GM19463 (cell line): Measurements from ENCODE around the gene MYBPC2.
A peak's percentile ranks its signal among the peaks of the same experiment; 100 is the strongest.
"Not testable (repeated sequence)": the region's sequence is repeated elsewhere in the genome, so short reads cannot be mapped to it uniquely, and the experiment has no call there.

ENCODE experiments used
- ATAC-seq: cut with Tn5 transposase; IDR thresholded peaks from one replicate; pipeline ENCODE4 v1.9.1; 2021; ENCODE audit warnings: mild to moderate bottlenecking, moderate library complexity; ENCODE audit not compliant: unreplicated experiment

The MYBPC2 gene

DNA sequence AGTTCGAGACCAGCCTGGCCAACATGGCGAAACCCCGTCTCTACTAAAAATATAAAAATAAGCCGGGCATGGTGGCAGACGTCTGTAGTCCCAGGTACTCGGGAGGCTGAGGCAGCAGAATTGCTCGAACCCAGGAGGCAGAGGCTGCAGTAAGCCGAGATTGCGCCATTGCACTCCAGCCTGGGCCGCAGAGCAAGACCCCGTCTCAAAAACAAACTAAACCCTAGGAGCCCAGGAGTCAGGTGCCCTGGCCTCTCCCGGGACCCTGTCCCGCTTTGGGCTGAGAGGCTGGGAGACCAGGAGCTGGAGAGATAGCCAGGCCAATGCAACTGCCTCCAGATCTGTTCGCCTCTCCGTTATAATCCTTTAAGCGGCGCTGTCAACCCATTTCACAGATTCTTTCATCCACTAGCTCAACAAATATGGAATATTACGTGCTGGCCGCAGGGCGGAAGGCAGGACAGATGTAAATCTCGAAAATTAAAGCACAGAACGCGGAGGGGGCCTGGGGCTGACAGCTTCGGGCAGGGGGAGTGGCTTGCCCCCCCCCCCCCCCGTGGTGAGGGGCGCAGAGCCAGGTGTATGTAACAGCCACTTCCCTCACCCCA, 5.3 kb upstream of the MYBPC2 start:
- no peak for ATAC-seq

DNA sequence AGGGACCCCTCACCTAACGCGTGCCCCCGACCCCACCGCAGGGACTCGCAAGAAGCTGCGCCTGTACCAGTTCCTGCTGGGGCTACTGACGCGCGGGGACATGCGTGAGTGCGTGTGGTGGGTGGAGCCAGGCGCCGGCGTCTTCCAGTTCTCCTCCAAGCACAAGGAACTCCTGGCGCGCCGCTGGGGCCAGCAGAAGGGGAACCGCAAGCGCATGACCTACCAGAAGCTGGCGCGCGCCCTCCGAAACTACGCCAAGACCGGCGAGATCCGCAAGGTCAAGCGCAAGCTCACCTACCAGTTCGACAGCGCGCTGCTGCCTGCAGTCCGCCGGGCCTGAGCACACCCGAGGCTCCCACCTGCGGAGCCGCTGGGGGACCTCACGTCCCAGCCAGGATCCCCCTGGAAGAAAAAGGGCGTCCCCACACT, 4.7 kb upstream of the MYBPC2 start:
- ATAC-seq: no peak

DNA sequence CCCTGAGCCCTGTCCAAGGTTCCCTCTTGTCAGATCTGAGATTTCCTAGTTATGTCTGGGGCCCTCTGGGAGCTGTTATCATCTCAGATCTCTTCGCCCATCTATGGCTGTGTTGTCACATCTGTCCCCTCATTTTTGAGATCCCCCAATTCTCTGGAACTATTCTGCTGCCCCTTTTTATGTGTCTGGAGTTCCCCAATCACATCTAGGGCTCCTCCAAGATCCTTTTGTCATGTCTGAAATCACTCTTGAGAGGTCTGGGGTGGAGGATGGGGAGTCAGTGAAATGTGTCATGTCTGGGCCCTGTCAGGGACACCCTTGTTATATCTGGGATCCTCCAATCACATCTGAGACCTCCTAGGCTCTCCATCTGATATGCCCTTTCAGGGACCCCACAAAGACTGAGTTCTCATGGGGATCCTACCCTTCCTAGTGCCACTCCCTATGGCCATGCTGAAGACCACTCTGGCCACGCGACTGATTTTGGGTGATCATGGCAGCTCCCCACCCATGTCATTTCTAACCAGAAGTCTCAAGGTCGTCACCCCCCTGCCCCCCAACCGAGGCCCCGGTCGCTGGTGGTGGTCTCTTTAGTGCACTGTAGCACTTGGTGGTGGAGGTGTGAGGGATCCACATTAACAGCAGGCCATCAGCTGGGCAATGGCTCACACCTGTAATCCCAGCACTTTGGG, 3.8 kb upstream of the MYBPC2 start:
- ATAC-seq: no peak

DNA sequence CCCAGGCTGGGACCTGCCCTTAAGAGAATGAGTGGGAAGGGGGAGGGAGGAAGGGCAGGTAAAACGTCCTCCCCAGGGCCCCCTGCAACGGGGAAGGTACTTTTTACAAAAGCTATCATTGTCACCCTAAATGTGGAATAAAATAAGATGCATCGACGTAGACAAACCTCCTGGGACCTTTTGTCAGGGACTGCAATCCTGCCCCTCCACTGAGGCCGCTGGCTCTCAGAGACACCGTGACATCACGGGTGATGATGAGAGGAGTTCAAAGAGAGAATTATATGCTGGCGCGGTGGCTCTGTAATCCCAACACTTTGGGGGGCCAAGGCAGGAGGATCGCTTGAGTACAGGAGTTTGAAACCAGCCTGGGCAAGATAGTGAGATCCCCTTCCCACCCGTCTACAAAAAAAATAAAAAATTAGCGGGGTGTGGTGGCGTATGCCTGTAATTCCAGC, 1.8 kb upstream of the MYBPC2 start:
- no peak for ATAC-seq

DNA sequence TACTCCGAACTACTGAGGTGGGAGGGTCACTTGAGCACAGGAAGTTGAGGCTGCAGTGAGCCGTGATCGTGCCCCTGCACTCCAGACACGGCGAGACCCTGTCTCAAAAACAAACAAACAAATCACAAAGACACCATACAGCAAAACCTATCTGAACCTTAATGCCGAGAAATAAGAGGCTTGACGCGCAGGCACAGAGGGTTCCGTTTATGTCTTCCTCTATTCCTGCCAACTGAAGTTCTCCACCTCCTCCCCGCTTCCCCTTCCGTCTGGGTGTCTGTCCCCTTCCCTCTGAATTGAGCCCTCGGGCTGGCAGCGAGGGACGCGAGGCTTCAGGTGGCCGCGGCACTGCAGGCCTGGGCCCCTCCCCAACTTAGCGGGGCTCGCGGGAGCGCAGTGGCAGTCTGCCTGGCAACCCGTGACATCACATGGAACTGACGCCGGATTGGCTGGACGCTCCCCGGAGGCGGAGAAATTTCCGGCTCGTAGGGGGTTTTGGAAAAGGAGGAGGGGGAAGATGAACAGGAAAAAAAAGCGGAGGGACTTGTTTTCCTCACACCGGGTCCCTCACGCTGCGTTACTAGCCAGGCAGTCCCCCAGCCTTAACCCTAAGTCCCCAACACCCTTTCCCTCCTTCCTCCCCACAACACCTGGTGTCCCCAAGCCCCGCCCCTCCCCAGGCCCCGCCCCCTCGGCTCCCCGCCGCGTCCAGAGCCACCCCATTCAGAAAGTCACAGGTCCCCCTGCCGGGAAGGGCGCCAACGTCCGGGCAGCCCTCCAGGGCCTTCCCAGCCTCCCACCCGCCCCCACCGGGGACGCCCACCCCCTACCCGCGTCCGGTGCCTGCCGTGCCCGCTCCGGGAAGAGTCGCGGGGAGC, 1.1 kb upstream of the MYBPC2 start:
- ATAC-seq: peak; percentile 71

DNA sequence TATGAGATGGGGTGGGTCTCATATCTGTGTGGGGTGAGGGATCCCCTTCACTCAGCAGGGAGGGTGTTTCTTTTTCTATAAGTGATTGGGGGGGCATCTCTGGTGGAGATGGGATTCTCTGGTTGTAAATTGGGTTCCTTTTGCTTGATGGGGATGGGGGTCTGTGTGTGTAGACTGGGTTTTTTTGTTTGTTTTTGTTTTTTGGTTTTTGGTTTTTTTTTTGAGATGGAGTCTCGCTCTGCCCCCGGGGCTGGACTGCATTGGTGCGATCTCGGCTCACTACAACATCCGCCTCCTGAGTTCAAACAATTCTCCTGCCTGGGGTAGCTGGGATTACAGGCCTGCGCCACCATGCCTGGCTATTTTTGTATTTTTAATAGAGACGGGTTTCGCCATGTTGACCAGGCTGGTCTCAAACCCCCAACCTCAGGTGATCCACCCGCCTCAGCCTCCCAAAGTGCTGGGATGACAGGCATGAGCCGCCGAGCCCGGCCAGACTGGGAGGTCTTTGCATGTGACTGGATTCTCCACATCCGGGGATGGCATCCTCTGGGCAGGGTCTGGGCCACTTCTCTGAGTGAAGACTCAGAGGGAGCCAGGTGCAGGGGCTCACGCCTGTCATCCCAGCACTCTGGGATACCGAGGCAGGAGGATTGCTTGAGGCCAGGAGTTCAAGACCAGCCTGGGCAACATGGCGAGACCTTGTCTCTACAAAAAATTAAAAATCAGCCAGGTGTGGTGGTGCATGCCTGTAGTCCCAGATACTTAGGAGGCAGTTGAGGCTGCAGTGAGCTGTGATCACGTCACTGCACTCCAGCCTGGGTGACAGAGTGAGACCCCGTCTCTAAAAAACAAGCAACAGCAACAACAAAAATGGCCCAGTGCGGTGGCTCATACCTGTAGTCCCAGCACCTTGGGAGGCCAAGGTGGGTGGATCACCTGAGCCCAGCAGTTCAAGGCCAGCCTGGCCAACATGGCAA, 799 bp downstream of the MYBPC2 start:
- no peak for ATAC-seq

- no peak for ATAC-seq
Measured at GRCh38 chr19:50434525-50434924, 1.8 kb downstream of the MYBPC2 start.

- ATAC-seq: no peak
Measured at GRCh38 chr19:50435221-50435620, 2.5 kb downstream of the MYBPC2 start.

DNA sequence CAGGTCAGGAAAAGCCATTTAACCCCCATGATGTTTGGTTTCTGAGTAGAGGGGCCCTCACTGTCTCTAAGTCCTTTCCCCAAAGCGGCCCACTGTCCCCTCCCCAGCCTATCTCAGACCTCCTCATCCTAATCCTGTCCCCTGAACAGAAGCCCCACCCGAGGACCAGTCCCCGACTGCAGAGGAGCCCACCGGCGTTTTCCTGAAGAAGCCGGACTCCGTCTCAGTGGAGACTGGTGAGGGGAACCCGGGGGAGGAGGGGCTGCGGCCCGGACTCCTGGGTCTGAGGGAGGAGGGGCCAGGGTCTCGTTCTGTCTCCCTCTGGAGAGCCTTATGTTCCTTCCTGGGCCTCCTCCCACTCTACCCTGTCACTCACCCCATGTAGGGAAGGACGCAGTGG, 2.9 kb downstream of the MYBPC2 start:
- no peak for ATAC-seq

GRCh38 chr19:50437862-50438449, 5.3 kb downstream of the MYBPC2 start:
- no peak for ATAC-seq

DNA sequence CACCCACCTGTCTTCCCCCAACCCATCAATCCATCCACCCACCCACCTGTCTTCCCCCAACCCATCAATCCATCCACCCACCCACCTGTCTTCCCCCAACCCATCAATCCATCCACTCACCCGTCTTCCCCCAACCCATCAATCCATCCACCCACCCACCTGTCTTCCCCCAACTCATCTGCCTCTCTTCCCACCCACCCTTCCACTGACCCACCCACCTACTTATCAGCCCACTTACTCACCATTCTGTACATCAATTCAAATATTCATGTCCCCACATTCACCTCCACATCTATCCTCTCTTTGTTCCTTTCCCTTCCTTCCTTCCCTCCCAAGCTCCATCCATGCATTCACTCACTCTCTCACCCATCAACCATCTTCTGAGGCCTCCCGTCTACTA, 6.4 kb downstream of the MYBPC2 start:
- ATAC-seq: not testable (repeated sequence)

DNA sequence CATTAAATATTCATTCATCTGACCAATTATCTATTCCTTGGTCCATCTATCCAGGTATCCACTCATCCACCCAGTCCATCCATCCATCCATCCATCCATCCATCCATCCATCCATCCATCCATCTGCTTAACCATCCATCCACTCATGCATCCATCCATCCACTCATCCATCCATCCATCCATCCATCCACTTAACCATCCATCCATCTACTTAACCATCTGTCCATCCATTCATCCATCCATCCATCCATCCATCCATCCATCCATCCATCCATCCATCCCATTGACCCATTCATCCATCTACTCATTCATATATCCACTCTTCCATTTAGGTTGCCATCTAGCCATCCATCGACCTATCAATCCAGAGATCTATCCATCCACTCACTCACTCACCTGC, 11.4 kb downstream of the MYBPC2 start:
- ATAC-seq: no peak

GRCh38 chr19:50447053-50447452, 14.4 kb downstream of the MYBPC2 start:
- ATAC-seq: no peak

DNA sequence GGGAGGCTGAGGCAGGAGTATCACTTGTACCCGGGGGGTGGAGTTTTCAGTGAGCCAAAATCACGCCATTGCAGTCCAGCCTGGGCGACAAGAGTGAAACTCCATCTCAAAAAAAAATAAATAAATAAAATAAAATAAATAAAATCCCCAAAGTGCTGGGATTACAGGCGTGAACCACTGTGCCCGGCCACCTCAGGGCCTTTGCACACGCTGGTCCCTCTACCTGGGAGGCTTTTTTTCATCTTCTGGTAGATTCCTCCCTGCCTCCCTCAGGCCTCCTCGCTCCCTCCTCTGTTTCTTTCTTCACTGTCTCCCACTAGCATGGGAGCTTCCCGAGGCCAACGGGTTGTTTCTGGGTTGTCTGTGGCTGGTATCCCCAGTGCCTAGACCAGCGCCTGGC, 15.1 kb downstream of the MYBPC2 start:
- ATAC-seq: no peak

- no peak for ATAC-seq
Measured at GRCh38 chr19:50449236-50449899, 16.7 kb downstream of the MYBPC2 start.

DNA sequence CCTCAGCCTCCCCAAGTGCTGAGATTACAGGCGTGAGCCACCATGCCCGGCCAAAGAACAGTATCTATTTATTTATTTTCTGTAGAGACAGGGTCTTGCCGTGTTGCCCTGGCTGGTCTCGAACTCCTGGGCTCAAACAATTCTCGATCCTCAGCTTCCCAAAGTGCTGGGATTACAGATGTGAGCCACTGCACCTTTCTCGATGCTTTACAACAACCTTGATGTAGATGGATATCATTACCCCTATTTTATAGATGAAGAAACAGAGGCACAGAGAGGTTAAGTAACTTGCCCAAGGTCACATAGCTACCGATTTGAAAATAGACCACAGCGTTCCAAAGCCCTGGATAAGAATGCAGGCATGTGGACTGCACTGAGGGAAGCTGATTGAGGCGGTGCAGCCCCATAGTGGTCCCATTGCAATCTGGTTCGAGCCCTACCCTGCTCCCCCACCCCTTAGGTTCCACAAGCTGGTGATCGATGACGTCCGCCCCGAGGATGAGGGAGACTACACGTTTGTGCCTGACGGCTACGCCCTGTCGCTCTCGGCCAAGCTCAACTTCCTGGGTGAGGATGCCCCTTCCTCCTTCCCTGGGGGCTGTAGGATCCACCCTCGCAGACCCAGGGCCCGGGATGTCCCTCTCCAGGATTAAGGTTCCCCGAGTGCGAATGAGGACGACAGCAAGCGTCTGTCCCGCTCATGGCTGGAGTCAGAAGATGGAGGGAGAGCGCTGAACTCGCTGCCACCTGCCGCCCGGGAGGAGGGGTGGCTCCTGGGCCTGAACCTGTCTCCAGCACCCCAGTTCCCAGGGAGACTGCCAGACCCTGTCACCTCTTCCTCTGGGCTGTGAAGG, 17.9 kb downstream of the MYBPC2 start:
- ATAC-seq: no peak

- no peak for ATAC-seq
Measured at GRCh38 chr19:50451223-50451534, 18.5 kb downstream of the MYBPC2 start.

DNA sequence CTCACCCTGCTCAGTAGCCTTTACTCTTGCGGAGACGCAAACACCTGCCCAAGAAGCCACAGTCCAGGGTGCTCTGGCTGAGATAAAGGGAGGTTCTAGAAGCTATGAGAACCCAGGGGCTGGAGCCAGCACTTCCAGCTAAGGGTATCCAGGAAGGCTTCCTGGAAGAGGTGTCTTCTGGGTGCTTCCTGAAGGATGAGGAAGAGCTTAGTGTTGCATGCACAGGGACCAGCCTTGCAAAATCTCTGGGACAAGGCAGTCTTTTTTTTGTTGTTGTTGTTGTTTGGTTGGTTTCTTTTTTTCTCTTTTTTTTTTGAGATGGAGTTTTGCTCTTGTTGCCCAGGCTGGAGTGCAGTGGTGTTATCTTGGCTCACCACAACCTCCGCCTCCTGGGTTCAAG, 20.6 kb downstream of the MYBPC2 start:
- no peak for ATAC-seq

DNA sequence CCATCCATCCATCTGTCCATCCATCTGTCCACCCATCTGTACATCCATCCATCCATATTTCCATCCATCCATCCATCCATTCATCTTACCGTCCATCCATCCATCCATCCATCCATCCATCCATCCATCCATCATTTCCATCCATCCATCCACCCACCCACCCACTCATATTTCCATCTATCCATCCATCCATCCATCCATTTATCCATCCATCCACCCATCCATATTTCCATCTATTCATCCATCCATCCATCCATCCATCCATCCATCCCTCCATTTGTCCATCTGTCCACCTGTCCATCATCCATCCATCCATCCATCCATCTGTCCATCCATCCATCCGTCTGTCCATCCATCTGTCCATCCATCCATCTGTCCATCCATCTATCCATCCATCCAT, 23.3 kb downstream of the MYBPC2 start:
- no peak for ATAC-seq
